ENCODE results near the gene DNAJB13. TPM values are rescaled to one million over a fixed set of nuclear protein-coding genes. Genes with fewer than 3 reads are reported as not detected.
"Not testable (repeated sequence)": the region's sequence is repeated elsewhere in the genome, so short reads cannot be mapped to it uniquely, and the experiment has no call there.

Gene DNAJB13
- total RNA-seq, 2 experiments from 2014 or later, result 0.37 to 0.57 TPM

GRCh38 chr11:73978576-73979086, 27.8 kb downstream of the DNAJB13 start:
- no peak for ATAC-seq
- Mint-ChIP-seq H3K27me3 (no peaks in the 10 kb centered on the region), H3K36me3 (ENCODE audit: low read depth) (peaks cover 82% of the 10 kb centered on the region), H3K9me3 (ENCODE audit: low read depth) (no peaks in the 10 kb centered on the region), H3K4me3 (peak overlapping the region; percentile 24), H3K27ac (peak overlapping the region; percentile 95), H3K4me1 (peaks cover 80% of the 10 kb centered on the region)
- intact Hi-C loops (cut with DNase I, micrococcal nuclease), result no loop called here
- DNase-seq, result no peak
- POLR2A ChIA-PET, result interaction anchor here (0.6 to 4.5 kb wide), 2 partner anchors 11 to 16 kb away, joined by 3 to 66 read pairs; no protein-coding TSS in a partner anchor
- CTCF ChIA-PET, result interaction anchor here (1.6 kb wide), 1 partner anchor 12 kb away, joined by 10 read pairs; no protein-coding TSS in a partner anchor

GRCh38 chr11:73980001-73980961, 29.5 kb downstream of the DNAJB13 start:
- Mint-ChIP-seq H3K27me3 (no peaks in the 10 kb centered on the region), H3K27ac (peak overlapping the region; percentile 95), H3K9me3 (ENCODE audit: low read depth) (no peaks in the 10 kb centered on the region), H3K4me3 (peak overlapping the region; percentile 89), H3K4me1 (peaks cover 78% of the 10 kb centered on the region), H3K36me3 (ENCODE audit: low read depth) (peaks cover 68% of the 10 kb centered on the region)
- CTCF ChIA-PET, result interaction anchor here (0.5 to 2.1 kb wide), 12 partner anchors 10 to 327 kb away, joined by 3 to 13 read pairs (median 4); no protein-coding TSS in a partner anchor
- POLR2A ChIA-PET, result interaction anchor here (0.5 to 4.5 kb wide), 18 partner anchors 8 to 612 kb away, joined by 3 to 66 read pairs (median 4); partner anchors contain the start of genes PGM2L1 and POLD3
- ATAC-seq (peak; percentile 45), DNase-seq (peak; percentile 82)
- intact Hi-C loops (cut with DNase I, micrococcal nuclease), result loop anchor here (5.0 to 10.0 kb wide), 3 partner anchors 192 to 765 kb away; partner anchors contain the start of genes C2CD3 (in 1 of the 2), PGM2L1 (in 1 of the 2), PPME1 (in 1 of the 2) and RNF169 (in 1 of the 2)

- CTCF ChIA-PET, result interaction anchor here (0.6 to 2.1 kb wide), 8 partner anchors 11 to 804 kb away, joined by 3 to 13 read pairs (median 5); partner anchors contain the start of genes C2CD3 and PPME1
- H3K27me3 Mint-ChIP-seq, result no peaks in the 10 kb centered on the region
- intact Hi-C loops (cut with DNase I, micrococcal nuclease), result loop anchor here (5.0 to 10.0 kb wide), 3 partner anchors 191 to 764 kb away; partner anchors contain the start of genes C2CD3 (in 1 of the 2), PGM2L1 (in 1 of the 2), PPME1 (in 1 of the 2) and RNF169 (in 1 of the 2)
Measured at GRCh38 chr11:73981051-73981805, 30.4 kb downstream of the DNAJB13 start.

GRCh38 chr11:73982595-73982989, 31.8 kb downstream of the DNAJB13 start, which contains the start of gene UCP2:
UCP2 (minus strand) TSS chr11:73982843; CDS start chr11:73978378, 4,465 bp downstream.
- Mint-ChIP-seq H3K27me3 (no peaks in the 10 kb centered on the region), H3K4me3 (peak within 1 kb of the TSS; percentile 89), H3K36me3 (ENCODE audit: low read depth) (peaks cover 46% of the 10 kb centered on the region), H3K4me1 (peaks cover 65% of the 10 kb centered on the region), H3K27ac (peak within 1 kb of the TSS; percentile 96), H3K9me3 (ENCODE audit: low read depth) (no peaks in the 10 kb centered on the region)
- ATAC-seq (peak; percentile 67), DNase-seq (peak; percentile 92)
- POLR2A ChIA-PET, result interaction anchor here (0.6 to 4.5 kb wide), 9 partner anchors 12 to 188 kb away, joined by 3 to 66 read pairs (median 5); partner anchors contain the start of genes C2CD3 and PPME1
- intact Hi-C loops (cut with DNase I, micrococcal nuclease), result loop anchor here (1.0 to 10.0 kb wide), 9 partner anchors 38 to 762 kb away; partner anchors contain the start of genes C2CD3 (in 1 of the 2), COA4 (in 1 of the 2), FAM168A (in 1 of the 2) and PAAF1 (in 1 of the 2)
- CTCF ChIA-PET, result interaction anchor here (0.6 to 1.9 kb wide), 5 partner anchors 9 to 598 kb away, joined by 3 to 5 read pairs (median 5); partner anchors contain the start of genes C2CD3 and PPME1

More at GRCh38 chr11:73981051-73981805, 30.4 kb downstream of the DNAJB13 start:
- H3K4me1 Mint-ChIP-seq, result peaks cover 78% of the 10 kb centered on the region
- H3K36me3 Mint-ChIP-seq (ENCODE audit: low read depth), result peaks cover 60% of the 10 kb centered on the region
- ATAC-seq, result no peak
- no peak for DNase-seq
- H3K4me3 Mint-ChIP-seq, result peak overlapping the region; percentile 89
- peak overlapping the region; percentile 95 for H3K27ac Mint-ChIP-seq
- H3K9me3 Mint-ChIP-seq (ENCODE audit: low read depth), result no peaks in the 10 kb centered on the region
- POLR2A ChIA-PET, result interaction anchor here (0.5 to 4.5 kb wide), 15 partner anchors 9 to 190 kb away, joined by 3 to 66 read pairs (median 3); partner anchors contain the start of genes C2CD3 and PPME1

GRCh38 chr11:73982990-73983740, 32.3 kb downstream of the DNAJB13 start:
- peaks cover 41% of the 10 kb centered on the region for H3K36me3 Mint-ChIP-seq (ENCODE audit: low read depth)
- peaks cover 60% of the 10 kb centered on the region for H3K4me1 Mint-ChIP-seq
- H3K4me3 Mint-ChIP-seq, result peak overlapping the region; percentile 89
- H3K27ac Mint-ChIP-seq, result peak overlapping the region; percentile 96
- H3K9me3 Mint-ChIP-seq (ENCODE audit: low read depth), result no peaks in the 10 kb centered on the region
- ATAC-seq (peak; percentile 84), DNase-seq (peak; percentile 96)
- ChIA-PET POLR2A (interaction anchor here (0.6 to 4.5 kb wide), 9 partner anchors 12 to 103 kb away, joined by 3 to 66 read pairs (median 8); no protein-coding TSS in a partner anchor), CTCF (interaction anchor here (0.6 to 1.9 kb wide), 6 partner anchors 10 to 598 kb away, joined by 3 to 5 read pairs (median 3); partner anchors contain the start of gene UCP3)
- H3K27me3 Mint-ChIP-seq, result no peaks in the 10 kb centered on the region
- intact Hi-C loops (cut with DNase I, micrococcal nuclease), result loop anchor here (1.0 to 10.0 kb wide), 15 partner anchors 12 to 762 kb away; partner anchors contain the start of genes C2CD3 (in 2 of the 2), PPME1 (in 2 of the 2), COA4 (in 1 of the 2) and FAM168A (in 1 of the 2)

GRCh38 chr11:73983741-73984538, 33.1 kb downstream of the DNAJB13 start:
- Mint-ChIP-seq H3K36me3 (ENCODE audit: low read depth) (peaks cover 33% of the 10 kb centered on the region), H3K9me3 (ENCODE audit: low read depth) (no peaks in the 10 kb centered on the region), H3K27ac (peak overlapping the region; percentile 96), H3K4me1 (peaks cover 52% of the 10 kb centered on the region), H3K4me3 (peak overlapping the region; percentile 89), H3K27me3 (no peaks in the 10 kb centered on the region)
- POLR2A ChIA-PET, result interaction anchor here (0.6 to 2.3 kb wide), 4 partner anchors 11 to 102 kb away, joined by 3 to 22 read pairs (median 6); no protein-coding TSS in a partner anchor
- ATAC-seq (no peak), DNase-seq (no peak)
- intact Hi-C loops (cut with DNase I, micrococcal nuclease), result loop anchor here (1.0 to 10.0 kb wide), 13 partner anchors 11 to 761 kb away; partner anchors contain the start of genes C2CD3 (in 2 of the 2), PPME1 (in 2 of the 2), LIPT2 (in 1 of the 2) and PGM2L1 (in 1 of the 2)
- CTCF ChIA-PET, result interaction anchor here (0.6 to 1.2 kb wide), 8 partner anchors 11 to 404 kb away, joined by 3 to 5 read pairs (median 3); partner anchors contain the start of gene UCP3

- POLR2A ChIA-PET, result interaction anchor here (0.6 to 2.3 kb wide), 2 partner anchors 9 to 376 kb away, joined by 3 to 22 read pairs; no protein-coding TSS in a partner anchor
- DNase-seq; H3K27me3 Mint-ChIP-seq; H3K9me3 Mint-ChIP-seq (ENCODE audit: low read depth); H3K4me3 Mint-ChIP-seq; H3K27ac Mint-ChIP-seq; ATAC-seq: not testable (repeated sequence)
- H3K4me1 Mint-ChIP-seq, result peaks cover 36% of the 10 kb centered on the region
- H3K36me3 Mint-ChIP-seq (ENCODE audit: low read depth), result peaks cover 18% of the 10 kb centered on the region
- intact Hi-C loops (cut with DNase I, micrococcal nuclease), result loop anchor here in 1 of 2 experiments (10.0 kb wide), 1 partner anchor 759 kb away; the partner anchor contains the start of gene RNF169
- CTCF ChIA-PET, result interaction anchor here (0.7 kb wide), 1 partner anchor 22 kb away, joined by 3 read pairs; no protein-coding TSS in a partner anchor
Measured at GRCh38 chr11:73985661-73986060, 34.8 kb downstream of the DNAJB13 start.

- H3K27ac Mint-ChIP-seq, result no peak overlapping the region
- no peaks in the 10 kb centered on the region for H3K9me3 Mint-ChIP-seq (ENCODE audit: low read depth)
- H3K4me1 Mint-ChIP-seq, result peaks cover 48% of the 10 kb centered on the region
- intact Hi-C loops (cut with DNase I, micrococcal nuclease), result loop anchor here in 1 of 2 experiments (10.0 kb wide), 1 partner anchor 757 kb away; the partner anchor contains the start of gene RNF169
- ATAC-seq (no peak), DNase-seq (no peak)
- H3K4me3 Mint-ChIP-seq, result no peak overlapping the region
- POLR2A ChIA-PET, result no interaction called here
- CTCF ChIA-PET, result no interaction called here
- no peaks in the 10 kb centered on the region for H3K36me3 Mint-ChIP-seq (ENCODE audit: low read depth)
- H3K27me3 Mint-ChIP-seq, result no peaks in the 10 kb centered on the region
Measured at GRCh38 chr11:73988227-73988626, 37.4 kb downstream of the DNAJB13 start.

All from activated CD4-positive, alpha-beta T cell treated with anti-CD3 and anti-CD28 coated beads for 36 hours (primary cell).